ENCODE results near the gene ARID1A. TPM values are rescaled to one million over a fixed set of nuclear protein-coding genes. Genes with fewer than 3 reads are reported as not detected.

Gene ARID1A
- total RNA-seq, 4 donors from 2014 or later = 44.1 to 97.3 (median 78.4) TPM

DNA sequence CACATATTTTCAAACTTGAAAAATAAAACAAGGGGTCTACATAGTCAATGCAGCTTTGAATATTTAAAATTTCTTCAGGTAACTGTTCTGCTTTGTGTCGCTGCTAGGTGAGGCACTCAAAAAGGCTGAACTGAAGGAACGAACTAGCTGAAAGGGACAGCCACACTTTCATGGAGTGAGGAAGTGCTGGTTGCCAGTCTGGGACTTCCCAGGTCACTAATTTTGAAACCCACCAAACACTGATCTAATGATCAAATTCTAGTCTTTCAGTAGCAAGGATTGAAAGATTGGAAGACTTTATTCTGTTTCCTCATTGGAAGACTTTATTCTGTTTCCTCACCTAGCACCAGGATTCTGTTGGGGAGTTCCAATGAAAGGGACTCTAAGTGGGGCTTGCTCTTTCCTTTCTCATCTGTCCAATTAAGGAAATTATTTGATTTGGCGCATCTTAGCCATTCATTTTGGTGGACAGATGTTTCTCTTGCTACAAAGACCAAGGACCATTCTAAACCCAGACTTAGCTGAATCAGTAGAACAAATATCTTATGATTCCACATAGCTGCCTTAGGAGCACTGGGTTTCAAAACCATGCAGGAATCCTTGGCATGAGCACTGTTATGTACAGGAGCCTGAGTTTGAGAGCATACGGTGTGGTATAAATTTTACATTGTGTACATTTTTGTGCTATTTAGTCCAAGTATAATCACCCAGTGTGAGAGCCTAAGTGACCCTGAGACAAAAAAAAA is 10.9 kb upstream of the ARID1A start:
- Histone ChIP-seq H3K27ac (peak overlapping the region; percentile 42 to 53 (median 53)), H3K36me3 (no peaks in the 10 kb centered on the region), H3K4me3 (replicated peaks in 1 of 3) (no peak overlapping the region), H3K4me1 (peaks cover 16% of the 10 kb centered on the region in 2 donors), H3K9me3 (no peaks in the 10 kb centered on the region), H3K27me3 (no peaks in the 10 kb centered on the region)
- 81 to 91% methylated on average over 4 of the region's 4 CpGs for WGBS, 2 donors
- TF ChIP-seq, protein P1, sequence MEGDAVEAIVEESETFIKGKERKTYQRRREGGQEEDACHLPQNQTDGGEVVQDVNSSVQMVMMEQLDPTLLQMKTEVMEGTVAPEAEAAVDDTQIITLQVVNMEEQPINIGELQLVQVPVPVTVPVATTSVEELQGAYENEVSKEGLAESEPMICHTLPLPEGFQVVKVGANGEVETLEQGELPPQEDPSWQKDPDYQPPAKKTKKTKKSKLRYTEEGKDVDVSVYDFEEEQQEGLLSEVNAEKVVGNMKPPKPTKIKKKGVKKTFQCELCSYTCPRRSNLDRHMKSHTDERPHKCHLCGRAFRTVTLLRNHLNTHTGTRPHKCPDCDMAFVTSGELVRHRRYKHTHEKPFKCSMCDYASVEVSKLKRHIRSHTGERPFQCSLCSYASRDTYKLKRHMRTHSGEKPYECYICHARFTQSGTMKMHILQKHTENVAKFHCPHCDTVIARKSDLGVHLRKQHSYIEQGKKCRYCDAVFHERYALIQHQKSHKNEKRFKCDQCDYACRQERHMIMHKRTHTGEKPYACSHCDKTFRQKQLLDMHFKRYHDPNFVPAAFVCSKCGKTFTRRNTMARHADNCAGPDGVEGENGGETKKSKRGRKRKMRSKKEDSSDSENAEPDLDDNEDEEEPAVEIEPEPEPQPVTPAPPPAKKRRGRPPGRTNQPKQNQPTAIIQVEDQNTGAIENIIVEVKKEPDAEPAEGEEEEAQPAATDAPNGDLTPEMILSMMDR (IDR thresholded peaks at IDR 0.05) = no peak
- no peak for TF ChIP-seq POLR2A (IDR thresholded peaks at IDR 0.05)
- DNase-seq = no peak
- intact Hi-C loops (cut with DNase I) = no loop called here

DNA sequence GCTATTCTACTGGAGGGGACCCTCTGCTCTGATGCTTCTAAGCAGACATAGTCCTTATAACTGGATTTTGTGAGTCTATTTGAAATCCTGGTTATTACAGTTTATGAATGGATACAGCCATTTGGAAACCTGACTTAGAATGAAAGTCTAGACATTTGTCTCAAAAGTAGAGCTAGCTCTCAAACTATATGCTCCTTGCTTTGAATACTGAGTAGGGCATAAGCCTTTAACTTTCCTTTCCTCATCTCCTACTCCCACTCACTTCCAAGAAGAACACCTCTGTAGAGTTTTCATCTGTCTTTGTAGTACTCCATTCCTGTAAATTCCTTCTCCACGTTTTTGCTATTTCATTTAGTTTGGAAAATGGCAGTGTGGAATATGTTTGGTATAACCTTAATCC is 9.0 kb upstream of the ARID1A start:
- intact Hi-C loops (cut with DNase I) = no loop called here

DNA sequence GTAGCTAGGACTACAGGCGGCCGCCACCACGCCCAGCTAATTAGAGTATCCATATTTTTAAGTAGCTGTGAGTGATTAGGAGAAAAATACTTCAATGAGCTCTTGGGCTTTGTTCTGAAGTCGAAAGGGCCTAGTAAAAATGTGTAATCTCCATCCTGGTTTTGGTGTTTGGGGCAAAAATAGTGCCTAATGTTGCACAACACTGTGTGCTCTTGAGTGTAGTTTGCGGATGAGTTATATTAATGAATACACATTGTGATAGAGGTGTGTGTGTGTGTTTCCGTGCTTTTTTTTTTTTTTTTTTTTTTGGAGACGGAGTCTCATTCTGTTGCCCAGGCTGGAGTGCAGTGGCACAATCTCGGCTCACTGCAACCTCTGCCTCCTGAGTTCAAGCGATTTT is 6.3 kb upstream of the ARID1A start:
- Histone ChIP-seq H3K4me3 (replicated peaks in 1 of 3) (no peak overlapping the region), H3K27me3 (no peaks in the 10 kb centered on the region), H3K27ac (no peak overlapping the region), H3K4me1 (peaks cover 35 to 44% of the 10 kb centered on the region in 2 donors), H3K36me3 (no peaks in the 10 kb centered on the region), H3K9me3 (no peaks in the 10 kb centered on the region)
- TF ChIP-seq, protein P1 (IDR thresholded peaks at IDR 0.05) = no peak
- no peak for TF ChIP-seq POLR2A (IDR thresholded peaks at IDR 0.05)
- no peak for DNase-seq
- intact Hi-C loops (cut with DNase I) = no loop called here
- WGBS, 2 donors = 93 to 97% methylated on average over 9 of the region's 9 CpGs

More for the DNA sequence above, 9.0 kb upstream of the ARID1A start:
- H3K27ac ChIP-seq = peak overlapping the region in 1 of 3 donors; percentile 53
- no peaks in the 10 kb centered on the region for H3K27me3 ChIP-seq
- no peaks in the 10 kb centered on the region for H3K36me3 ChIP-seq
- WGBS, 2 donors = 20 to 30% methylated on average over 1 of the region's 1 CpG
- DNase-seq = no peak
- H3K4me1 ChIP-seq = peaks cover 21 to 32% of the 10 kb centered on the region in 2 donors
- H3K9me3 ChIP-seq = no peaks in the 10 kb centered on the region
- H3K4me3 ChIP-seq (replicated peaks in 1 of 3) = no peak overlapping the region
- no peak for TF ChIP-seq POLR2A (IDR thresholded peaks at IDR 0.05)

DNA sequence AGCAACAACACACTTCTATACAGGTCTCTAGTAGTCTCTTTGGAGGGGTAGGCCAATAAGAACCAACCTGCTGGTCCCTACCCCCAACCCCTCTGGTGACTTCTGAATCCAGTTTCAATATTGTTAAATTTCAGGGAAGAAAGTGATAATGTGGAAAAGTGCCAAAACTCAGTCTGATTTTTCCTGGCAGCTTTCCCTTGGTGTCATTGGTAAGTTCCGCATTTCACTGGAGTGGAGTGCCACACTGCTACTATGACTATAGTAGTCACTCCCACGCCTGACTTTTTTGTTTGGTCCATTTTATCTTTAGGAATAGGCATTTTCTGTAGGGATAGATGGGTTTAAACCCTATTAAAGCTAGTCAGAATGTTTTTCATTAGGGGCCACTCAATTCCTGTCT is 5.7 kb upstream of the ARID1A start:
- intact Hi-C loops (cut with DNase I) = no loop called here
- Histone ChIP-seq H3K27me3 (no peaks in the 10 kb centered on the region), H3K36me3 (no peaks in the 10 kb centered on the region), H3K4me1 (peaks cover 41 to 49% of the 10 kb centered on the region in 2 donors), H3K4me3 (replicated peaks in 1 of 3) (no peak overlapping the region), H3K9me3 (no peaks in the 10 kb centered on the region), H3K27ac (peak overlapping the region in 2 of 3 donors; percentile 19 to 97)
- WGBS, 2 donors = 55 to 71% methylated on average over 2 of the region's 2 CpGs
- TF ChIP-seq, protein P1 (IDR thresholded peaks at IDR 0.05) = no peak
- no peak for TF ChIP-seq POLR2A (IDR thresholded peaks at IDR 0.05)
- DNase-seq = peak in 1 of 2 donors; percentile 28

DNA sequence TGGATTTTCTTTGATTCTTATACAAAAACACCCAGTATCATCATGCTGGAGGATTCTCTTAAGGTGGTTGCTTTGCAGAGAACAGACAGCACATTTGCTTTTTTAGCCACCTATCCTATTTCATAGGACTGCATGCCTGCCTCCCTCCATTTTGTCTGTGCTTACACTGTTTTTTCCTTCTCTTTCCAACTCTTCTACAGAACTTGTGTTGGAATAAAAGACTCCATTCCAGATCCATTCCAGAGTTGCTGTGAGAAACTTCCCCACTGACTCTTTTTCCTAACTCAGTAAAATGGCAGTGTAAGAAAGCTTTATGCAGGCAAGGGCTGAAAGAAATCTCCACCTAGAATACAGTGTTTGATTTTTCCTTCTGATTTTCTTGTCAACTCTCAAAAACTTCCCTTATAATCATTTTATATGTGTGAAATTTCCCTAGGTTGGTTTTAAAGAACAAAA is 5.2 kb upstream of the ARID1A start:
- Histone ChIP-seq H3K4me3 (replicated peaks in 1 of 3) (no peak overlapping the region), H3K36me3 (no peaks in the 10 kb centered on the region), H3K27me3 (no peaks in the 10 kb centered on the region), H3K9me3 (no peaks in the 10 kb centered on the region), H3K4me1 (peaks cover 39 to 46% of the 10 kb centered on the region in 2 donors), H3K27ac (peak overlapping the region in 2 of 3 donors; percentile 19 to 97)
- intact Hi-C loops (cut with DNase I) = no loop called here
- no peak for TF ChIP-seq POLR2A (IDR thresholded peaks at IDR 0.05)
- TF ChIP-seq, protein P1 (IDR thresholded peaks at IDR 0.05) = no peak
- DNase-seq = no peak

Data from thyroid gland (tissue), 4 donors.